HuH-7.5 (cell line): ENCODE data around the gene ABCC6.
A peak's percentile ranks its signal among the peaks of the same experiment; 100 is the strongest.

Experiments used
- DNase-seq: peaks from one replicate; pipeline ENCODE4 v3.0.0; 2011; ENCODE audit warnings: low spot score

The ABCC6 gene

GRCh38 chr16:16141784-16142396, 81.4 kb downstream of the ABCC6 start:
- DNase-seq: no peak

- DNase-seq: no peak
Measured at GRCh38 chr16:16141141-16141540, 82.2 kb downstream of the ABCC6 start.

GRCh38 chr16:16140537-16140936, 82.8 kb downstream of the ABCC6 start:
- DNase-seq: no peak

GRCh38 chr16:16139806-16140205, 83.5 kb downstream of the ABCC6 start:
- no peak for DNase-seq

- DNase-seq: no peak
Measured at GRCh38 chr16:16139061-16139460, 84.2 kb downstream of the ABCC6 start.

GRCh38 chr16:16138034-16138635, 85.2 kb downstream of the ABCC6 start:
- no peak for DNase-seq

- no peak for DNase-seq
Measured at GRCh38 chr16:16137110-16137509, 86.2 kb downstream of the ABCC6 start.

- no peak for DNase-seq
Measured at GRCh38 chr16:16136588-16136987, 86.7 kb downstream of the ABCC6 start.

- no peak for DNase-seq
Measured at GRCh38 chr16:16133943-16134604, 89.2 kb downstream of the ABCC6 start.

GRCh38 chr16:16131659-16132058, 91.6 kb downstream of the ABCC6 start:
- no peak for DNase-seq

- DNase-seq: no peak
Measured at GRCh38 chr16:16131204-16131603, 92.1 kb downstream of the ABCC6 start.

- peak; percentile 82 for DNase-seq
Measured at GRCh38 chr16:16127469-16128116, 95.7 kb downstream of the ABCC6 start.

GRCh38 chr16:16126896-16127295, 96.4 kb downstream of the ABCC6 start:
- DNase-seq: no peak

GRCh38 chr16:16124974-16125373, 98.3 kb downstream of the ABCC6 start:
- DNase-seq: no peak

GRCh38 chr16:16124438-16124837, 98.9 kb downstream of the ABCC6 start:
- no peak for DNase-seq

- no peak for DNase-seq
Measured at GRCh38 chr16:16122264-16122663, 101.0 kb downstream of the ABCC6 start.

GRCh38 chr16:16121185-16121727, 102.0 kb downstream of the ABCC6 start:
- DNase-seq: no peak

- DNase-seq: no peak
Measured at GRCh38 chr16:16120382-16121184, 102.7 kb downstream of the ABCC6 start.

GRCh38 chr16:16120044-16120381, 103.3 kb downstream of the ABCC6 start:
- DNase-seq: no peak

GRCh38 chr16:16118337-16118736, 105.0 kb downstream of the ABCC6 start:
- DNase-seq: no peak

GRCh38 chr16:16116841-16117240, 106.5 kb downstream of the ABCC6 start:
- DNase-seq: no peak

- DNase-seq: no peak
Measured at GRCh38 chr16:16113076-16113475, 110.2 kb downstream of the ABCC6 start.
